GM18508 (cell line): ENCODE measurements around the gene MTCL3.

Source experiments
- ATAC-seq: cut with Tn5 transposase; IDR thresholded peaks from one replicate; pipeline ENCODE4 v1.9.1; 2021; ENCODE audit warnings: moderate number of reproducible peaks; ENCODE audit not compliant: insufficient read depth, unreplicated experiment

MTCL3 gene

DNA sequence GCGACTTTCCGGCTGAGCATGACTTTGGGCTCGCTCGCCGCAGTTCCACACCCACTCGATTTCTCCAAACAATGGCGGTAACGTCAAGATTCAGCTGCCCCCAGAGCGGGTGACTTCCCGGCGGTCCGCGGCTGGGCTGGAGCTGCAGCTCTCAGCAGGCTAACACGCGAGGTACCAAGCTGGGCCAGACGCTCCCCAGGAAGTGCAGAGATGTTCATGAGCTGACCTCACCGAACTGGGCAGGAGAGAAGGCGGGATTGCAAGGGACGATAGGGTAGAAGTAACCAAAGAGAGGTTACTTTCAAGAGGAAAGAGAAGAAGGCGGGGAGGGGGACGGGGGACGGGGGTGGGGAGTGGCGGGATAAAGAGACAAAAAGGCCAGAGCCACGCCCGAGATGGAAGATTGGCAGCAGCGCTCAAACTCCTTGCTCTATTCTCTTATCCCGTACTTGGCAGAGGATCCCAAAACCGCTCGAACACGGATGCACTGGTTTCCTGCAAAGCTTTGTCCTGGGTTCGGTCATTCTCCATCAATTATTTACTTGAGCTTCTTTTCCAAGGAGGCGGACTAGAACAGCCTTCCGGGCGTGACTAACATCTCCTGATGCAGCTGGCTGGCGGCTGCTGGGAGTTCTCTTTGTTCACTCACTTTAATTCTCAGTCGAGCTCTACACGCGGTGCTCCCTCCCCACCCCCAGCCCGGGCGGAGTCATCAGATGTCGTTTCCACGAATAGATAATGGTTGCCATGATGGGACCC, at the start of gene MTCL3:
MTCL3 (minus strand) TSS at position 626 of the 759 bp plus-strand sequence.
- no peak for ATAC-seq

DNA sequence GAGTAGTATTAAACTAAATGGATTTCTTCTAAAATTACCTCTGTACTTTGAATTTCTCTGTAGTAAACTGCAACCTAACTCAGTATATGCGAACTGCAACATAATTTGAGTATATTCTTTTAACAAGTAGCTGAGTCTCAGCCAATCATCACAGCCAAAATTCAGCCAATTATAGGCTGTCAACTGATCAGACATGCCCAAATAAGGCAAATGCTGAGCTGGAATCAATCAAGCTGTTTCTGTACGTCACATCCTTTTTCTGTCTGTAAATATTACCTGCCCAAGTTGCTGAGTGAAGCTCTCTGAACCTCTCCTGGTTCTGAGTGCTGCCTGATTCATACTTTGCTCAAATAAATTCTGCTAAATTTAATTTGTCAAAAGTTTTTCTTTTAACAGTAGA, 48.3 kb upstream of the MTCL3 start:
- no peak for ATAC-seq

DNA sequence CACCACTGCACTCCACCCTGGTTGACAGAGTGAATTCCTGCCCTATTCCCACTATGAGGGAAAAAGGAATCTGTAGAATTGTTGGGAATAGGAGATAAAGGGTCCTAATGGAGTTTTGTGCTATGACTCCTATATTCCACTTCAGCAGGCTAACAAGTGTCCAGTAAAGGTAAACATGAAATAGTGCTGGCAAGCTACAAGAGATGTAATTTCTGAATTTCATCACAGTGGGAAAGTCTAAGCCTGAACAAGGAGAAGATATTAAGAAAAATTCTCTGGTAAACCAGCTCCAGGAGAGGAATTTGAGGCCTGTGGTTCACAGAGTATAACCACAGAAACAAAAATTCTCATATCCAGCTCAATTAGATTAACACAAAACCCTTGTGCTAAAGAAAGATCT, 47.5 kb upstream of the MTCL3 start:
- ATAC-seq: no peak

GRCh38 chr6:127566119-127566518, 47.0 kb upstream of the MTCL3 start:
- no peak for ATAC-seq

DNA sequence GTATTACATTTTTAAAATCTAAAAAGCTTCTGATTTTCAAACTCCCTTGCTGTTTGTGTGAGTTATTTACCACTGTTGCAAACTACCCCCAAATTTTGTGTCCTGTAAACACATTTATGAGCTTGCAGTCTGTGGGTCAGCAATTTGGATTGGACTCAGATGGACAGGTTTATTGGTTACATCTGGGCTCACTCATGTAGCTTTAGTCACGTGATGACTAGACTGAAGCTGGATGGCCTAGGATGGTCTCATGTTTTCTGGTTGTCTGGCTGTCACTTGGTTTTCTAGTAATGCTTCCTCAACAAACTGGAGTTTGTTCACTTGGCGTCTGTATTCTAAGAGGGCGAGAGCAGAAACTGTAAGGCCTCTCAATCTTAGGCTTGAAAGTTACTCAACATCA, 45.6 kb upstream of the MTCL3 start:
- ATAC-seq: no peak

- ATAC-seq: no peak
Observed at GRCh38 chr6:127561660-127562059, 42.5 kb upstream of the MTCL3 start.

GRCh38 chr6:127554435-127555006, 35.4 kb upstream of the MTCL3 start:
- no peak for ATAC-seq

GRCh38 chr6:127550403-127550802, 31.3 kb upstream of the MTCL3 start:
- no peak for ATAC-seq

GRCh38 chr6:127547904-127548649, 28.9 kb upstream of the MTCL3 start:
- ATAC-seq: no peak

DNA sequence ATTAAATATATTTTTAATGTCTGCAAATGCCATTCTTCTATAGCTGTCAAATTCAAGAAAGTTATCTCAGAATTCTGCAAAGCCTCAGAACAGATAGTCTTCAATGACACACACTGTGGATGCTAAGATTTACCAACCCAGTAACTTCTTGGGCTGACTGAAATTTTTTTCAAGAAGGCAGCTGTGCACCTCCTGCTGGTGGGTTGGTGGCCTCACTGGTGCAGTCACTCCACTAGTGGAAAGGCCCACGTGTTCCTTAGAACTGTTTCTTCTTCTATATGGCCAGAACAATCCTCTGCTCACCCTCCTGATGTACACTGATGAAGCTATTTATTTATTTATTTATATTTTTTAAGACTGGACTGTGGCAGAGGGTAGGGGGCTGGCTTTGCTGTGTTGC, 28.1 kb upstream of the MTCL3 start:
- no peak for ATAC-seq

GRCh38 chr6:127539272-127539671, 20.1 kb upstream of the MTCL3 start:
- ATAC-seq: no peak

DNA sequence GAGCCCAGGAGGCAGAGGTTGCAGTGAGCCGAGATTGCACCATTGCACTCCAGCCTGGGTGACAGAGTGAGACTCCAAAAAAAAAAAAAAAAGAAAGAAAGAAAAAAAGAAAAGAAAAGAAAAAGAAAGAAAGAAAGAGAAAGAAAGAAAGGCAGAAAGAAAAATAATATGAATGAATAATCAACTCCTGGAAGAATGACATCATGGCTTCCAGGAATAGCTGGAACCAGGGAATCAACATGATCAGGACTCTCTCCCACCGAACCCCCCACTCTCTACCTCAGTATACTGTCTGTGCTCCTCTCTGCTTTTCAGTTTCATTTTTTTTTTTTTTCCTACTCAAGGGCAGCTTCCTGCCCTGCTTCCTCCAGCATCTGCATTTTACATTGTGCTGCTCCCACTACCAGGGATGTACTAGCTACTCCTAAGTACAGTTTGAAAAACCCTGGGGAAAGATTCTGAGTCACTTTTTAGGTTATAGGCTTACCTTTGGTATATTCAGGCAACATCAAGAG, 19.7 kb upstream of the MTCL3 start:
- ATAC-seq: no peak

- ATAC-seq: no peak
Observed at GRCh38 chr6:127533736-127534135, 14.6 kb upstream of the MTCL3 start.

DNA sequence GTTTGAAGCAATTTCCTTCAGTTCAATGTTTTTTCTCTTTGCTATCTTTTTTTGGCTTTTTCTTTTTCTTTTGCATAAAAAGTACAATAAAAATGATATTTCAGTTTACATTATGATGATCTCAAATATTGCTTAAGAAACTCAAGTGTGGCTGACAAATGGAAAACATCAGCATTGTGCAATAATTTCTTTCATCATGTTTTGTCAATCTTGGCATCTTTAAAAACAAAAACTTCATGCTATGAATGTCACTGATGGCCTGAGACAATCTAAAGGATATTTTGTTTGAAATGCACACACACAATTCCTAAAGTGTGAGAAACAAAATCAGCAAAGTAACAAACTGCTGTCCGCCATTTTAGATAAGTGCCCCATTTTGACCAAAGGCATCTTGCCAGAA, 13.9 kb upstream of the MTCL3 start:
- no peak for ATAC-seq

GRCh38 chr6:127522714-127523113, 3.6 kb upstream of the MTCL3 start:
- ATAC-seq: no peak

DNA sequence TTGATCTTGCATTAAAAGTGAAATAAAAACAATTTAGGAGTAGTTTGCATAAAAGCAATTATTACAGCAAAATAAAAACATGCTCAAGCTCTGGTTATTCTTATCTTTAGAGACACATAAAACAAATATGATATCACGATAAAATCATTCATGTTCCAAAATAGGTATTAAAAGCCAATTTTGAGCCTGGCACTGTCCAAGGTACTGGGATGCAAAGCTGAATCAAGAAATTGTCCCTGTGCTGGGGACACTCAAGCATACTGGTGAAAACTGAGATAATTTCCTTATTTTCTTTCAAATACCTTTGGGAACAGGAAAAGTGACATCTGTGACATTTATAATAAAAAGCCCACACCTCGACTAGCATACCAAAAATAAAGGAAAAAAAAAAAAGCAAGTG, 931 bp upstream of the MTCL3 start:
- ATAC-seq: no peak

DNA sequence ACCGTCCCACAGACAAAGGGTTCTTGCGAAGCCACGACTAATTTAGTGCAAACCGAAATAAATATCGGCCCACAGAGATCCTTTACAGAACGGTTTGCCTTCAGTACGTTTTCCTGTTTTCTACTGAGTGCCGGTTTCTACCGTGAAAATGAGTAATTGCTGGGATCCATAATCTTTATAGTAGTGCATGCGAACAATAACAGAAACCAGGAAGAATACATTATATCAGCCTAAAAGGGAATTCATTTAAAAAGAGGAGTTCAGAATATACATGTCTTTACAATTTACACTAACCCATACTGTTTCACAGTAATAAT, 292 bp upstream of the MTCL3 start:
- no peak for ATAC-seq

- ATAC-seq: no peak
Observed at GRCh38 chr6:127518191-127518709, 885 bp downstream of the MTCL3 start.

GRCh38 chr6:127517693-127518092, 1.4 kb downstream of the MTCL3 start:
- ATAC-seq: no peak

DNA sequence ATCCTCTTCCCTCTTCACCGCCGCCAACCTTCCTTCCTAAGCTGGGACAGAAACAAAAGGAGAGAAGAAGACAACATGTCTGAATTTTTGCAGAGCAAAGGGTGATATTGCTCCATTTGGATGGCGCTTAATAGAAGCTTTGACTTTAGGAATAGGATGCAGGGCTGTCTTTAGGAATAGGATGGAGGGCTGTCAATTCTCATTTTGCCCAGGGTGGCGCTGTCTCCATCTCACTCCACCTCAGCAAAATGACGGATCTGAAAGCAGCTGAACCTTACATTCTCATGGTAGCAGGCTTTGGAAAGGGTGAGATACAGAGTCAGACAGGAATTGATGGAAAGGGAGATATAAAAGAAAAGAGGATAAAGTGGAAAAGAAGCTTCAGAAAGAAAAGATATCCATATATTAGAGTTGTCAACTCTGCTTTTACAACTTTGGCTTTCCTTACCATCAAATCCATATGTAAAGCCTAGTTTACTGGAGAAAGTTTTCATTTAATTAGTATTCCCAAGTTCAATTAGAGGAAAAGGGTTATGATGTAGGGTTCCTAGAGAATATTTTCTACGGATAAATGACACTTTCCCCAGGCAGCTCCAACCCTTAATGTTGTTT, 2.4 kb downstream of the MTCL3 start:
- ATAC-seq: peak; percentile 56
